ENCODE measurements around the gene HEATR9. TPM values are rescaled to one million over a fixed set of nuclear protein-coding genes. Genes with fewer than 3 reads are reported as not detected.
A peak's percentile ranks its signal among the peaks of the same experiment; 100 is the strongest.

The HEATR9 gene
- total and polyA plus RNA-seq, 2 of the 13 experiments (the other 11 are each of a cell fraction or from before 2014, with no cell fraction given): not detected

DNA sequence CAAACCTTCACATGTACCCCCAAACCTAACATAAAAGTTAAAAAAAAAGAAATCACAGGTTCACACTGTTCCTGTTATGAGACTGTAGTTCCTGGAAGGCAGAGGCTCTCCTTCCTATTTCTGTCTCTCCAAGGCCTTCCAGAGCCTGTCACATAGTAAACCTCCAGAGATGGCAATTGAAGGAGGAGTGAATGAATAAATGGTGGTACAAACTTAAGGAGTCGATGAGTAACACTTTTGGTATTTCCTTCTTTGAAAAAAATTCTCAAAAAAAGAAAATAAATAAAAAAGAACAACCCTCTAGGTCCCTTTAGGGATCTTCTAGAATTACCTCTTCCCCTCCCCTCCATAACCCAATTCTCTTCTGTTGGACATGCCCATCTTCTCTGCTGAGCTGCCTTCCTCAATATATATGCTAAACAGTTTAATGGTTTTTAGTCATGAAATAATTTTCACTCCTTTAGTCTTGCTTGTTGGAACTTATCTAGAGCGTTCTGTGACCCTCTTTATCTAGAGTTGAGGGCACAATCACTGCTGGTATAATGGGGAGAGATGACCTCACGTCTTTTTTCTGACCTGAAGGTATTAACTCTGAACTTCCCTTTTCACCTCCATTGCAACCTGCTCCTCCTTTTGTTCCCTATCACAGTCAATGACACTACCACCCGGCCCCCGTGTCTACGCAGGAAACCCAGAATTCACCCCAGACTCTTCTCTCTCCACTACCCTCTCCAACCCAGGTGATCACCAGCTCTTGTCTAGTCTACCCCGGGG lies 61.1 kb downstream of the HEATR9 start:
- 69% methylated on average over 7 of the region's 7 CpGs for WGBS (ENCODE audit: low lambda C conversion rate)
- no peak for DNase-seq (ENCODE audit: low spot score)
- H2AFZ ChIP-seq (ENCODE audit: low read length): no peak overlapping the region
- H3K9ac ChIP-seq (ENCODE audit: insufficient read depth, low read depth, low read length): no peak overlapping the region
- ChIA-PET POLR2A (interaction anchor here (1.1 to 4.2 kb wide), 7 partner anchors 11 to 744 kb away, joined by 3 to 60 read pairs (median 5); partner anchors contain the start of genes AP2B1, C17orf50, PEX12 and RFFL), CTCF (ENCODE audit: low intra/inter-chr PET ratio, low total read pairs) (interaction anchor here (2.3 kb wide), 1 partner anchor 43 kb away, joined by 28 read pairs; no protein-coding TSS in a partner anchor)
- no peak overlapping the region for H3K27ac ChIP-seq (ENCODE audit: extremely low read length, insufficient read depth, low read length)
- H3K27me3 ChIP-seq (ENCODE audit: control insufficient read depth in 1 of 2, insufficient read depth in 2 of 2, low read length in 2 of 2): no peaks in the 10 kb centered on the region; a peak in 2 of 5 replicates
- in situ Hi-C loops (cut with HindIII; ENCODE audit: extremely low pct_ligation_motif_present, low pct_unique_long_range_greater_than_20kb) (loop anchor here (5.0 to 25.0 kb wide), 2 partner anchors 45 to 95 kb away; partner anchors contain the start of gene C17orf50), intact Hi-C loops (cut with micrococcal nuclease; ENCODE audit: unreplicated experiment) (no loop called here)
- no peak for ATAC-seq
- FAIRE-seq: no peak
- H3K4me2 ChIP-seq (ENCODE audit: low read depth, low read length): peak overlapping the region; percentile 83
- H3K4me3 ChIP-seq (replicated peaks in 1 of 3; ENCODE audit: insufficient read depth in 1 of 3, low read depth in 2 of 3, low read length in 3 of 3): peak overlapping the region in 1 of 3 experiments; percentile 95; a peak in 1 of 6 replicates
- BruUV-seq (replicated peaks): no TSS peak
- H4K20me1 ChIP-seq (ENCODE audit: insufficient read depth, low read length): peaks cover 24% of the 10 kb centered on the region
- no peaks in the 10 kb centered on the region for H3K36me3 ChIP-seq (replicated peaks in 1 of 2; ENCODE audit: control insufficient read depth in 1 of 2, insufficient read depth in 2 of 2, low read length in 2 of 2)
- peaks cover 32% of the 10 kb centered on the region for H3K79me2 ChIP-seq (ENCODE audit: insufficient read depth, low read length)
- no peaks in the 10 kb centered on the region for H3K9me3 ChIP-seq (ENCODE audit: low read length)
- H3K4me1 ChIP-seq (ENCODE audit: insufficient read depth, low read length): peaks cover 55% of the 10 kb centered on the region
- TF ChIP-seq, protein P1, sequence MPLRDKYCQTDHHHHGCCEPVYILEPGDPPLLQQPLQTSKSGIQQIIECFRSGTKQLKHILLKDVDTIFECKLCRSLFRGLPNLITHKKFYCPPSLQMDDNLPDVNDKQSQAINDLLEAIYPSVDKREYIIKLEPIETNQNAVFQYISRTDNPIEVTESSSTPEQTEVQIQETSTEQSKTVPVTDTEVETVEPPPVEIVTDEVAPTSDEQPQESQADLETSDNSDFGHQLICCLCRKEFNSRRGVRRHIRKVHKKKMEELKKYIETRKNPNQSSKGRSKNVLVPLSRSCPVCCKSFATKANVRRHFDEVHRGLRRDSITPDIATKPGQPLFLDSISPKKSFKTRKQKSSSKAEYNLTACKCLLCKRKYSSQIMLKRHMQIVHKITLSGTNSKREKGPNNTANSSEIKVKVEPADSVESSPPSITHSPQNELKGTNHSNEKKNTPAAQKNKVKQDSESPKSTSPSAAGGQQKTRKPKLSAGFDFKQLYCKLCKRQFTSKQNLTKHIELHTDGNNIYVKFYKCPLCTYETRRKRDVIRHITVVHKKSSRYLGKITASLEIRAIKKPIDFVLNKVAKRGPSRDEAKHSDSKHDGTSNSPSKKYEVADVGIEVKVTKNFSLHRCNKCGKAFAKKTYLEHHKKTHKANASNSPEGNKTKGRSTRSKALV (CRISPR knock-in tag; IDR thresholded peaks at IDR 0.05): no peak
- TF ChIP-seq ZNF878 (CRISPR knock-in tag; IDR thresholded peaks at IDR 0.05) (no peak), NR3C1 (CRISPR knock-in tag; IDR thresholded peaks at IDR 0.05) (no peak), CEBPB (IDR thresholded peaks at IDR 0.05; ENCODE audit: borderline replicate concordance, low read depth, low read length) (no peak), MBD4 (IDR thresholded peaks at IDR 0.05; ENCODE audit: borderline replicate concordance, low read length) (no peak), ZNF788 (CRISPR knock-in tag; IDR thresholded peaks at IDR 0.05; ENCODE audit: borderline replicate concordance) (no peak), ZNF235 (CRISPR knock-in tag; IDR thresholded peaks at IDR 0.05; ENCODE audit: borderline replicate concordance) (no peak), ZFP90 (CRISPR knock-in tag; IDR thresholded peaks at IDR 0.05; ENCODE audit: borderline replicate concordance) (no peak), TGIF2 (CRISPR knock-in tag; IDR thresholded peaks at IDR 0.05) (no peak)
- TF ChIP-seq, protein P2, sequence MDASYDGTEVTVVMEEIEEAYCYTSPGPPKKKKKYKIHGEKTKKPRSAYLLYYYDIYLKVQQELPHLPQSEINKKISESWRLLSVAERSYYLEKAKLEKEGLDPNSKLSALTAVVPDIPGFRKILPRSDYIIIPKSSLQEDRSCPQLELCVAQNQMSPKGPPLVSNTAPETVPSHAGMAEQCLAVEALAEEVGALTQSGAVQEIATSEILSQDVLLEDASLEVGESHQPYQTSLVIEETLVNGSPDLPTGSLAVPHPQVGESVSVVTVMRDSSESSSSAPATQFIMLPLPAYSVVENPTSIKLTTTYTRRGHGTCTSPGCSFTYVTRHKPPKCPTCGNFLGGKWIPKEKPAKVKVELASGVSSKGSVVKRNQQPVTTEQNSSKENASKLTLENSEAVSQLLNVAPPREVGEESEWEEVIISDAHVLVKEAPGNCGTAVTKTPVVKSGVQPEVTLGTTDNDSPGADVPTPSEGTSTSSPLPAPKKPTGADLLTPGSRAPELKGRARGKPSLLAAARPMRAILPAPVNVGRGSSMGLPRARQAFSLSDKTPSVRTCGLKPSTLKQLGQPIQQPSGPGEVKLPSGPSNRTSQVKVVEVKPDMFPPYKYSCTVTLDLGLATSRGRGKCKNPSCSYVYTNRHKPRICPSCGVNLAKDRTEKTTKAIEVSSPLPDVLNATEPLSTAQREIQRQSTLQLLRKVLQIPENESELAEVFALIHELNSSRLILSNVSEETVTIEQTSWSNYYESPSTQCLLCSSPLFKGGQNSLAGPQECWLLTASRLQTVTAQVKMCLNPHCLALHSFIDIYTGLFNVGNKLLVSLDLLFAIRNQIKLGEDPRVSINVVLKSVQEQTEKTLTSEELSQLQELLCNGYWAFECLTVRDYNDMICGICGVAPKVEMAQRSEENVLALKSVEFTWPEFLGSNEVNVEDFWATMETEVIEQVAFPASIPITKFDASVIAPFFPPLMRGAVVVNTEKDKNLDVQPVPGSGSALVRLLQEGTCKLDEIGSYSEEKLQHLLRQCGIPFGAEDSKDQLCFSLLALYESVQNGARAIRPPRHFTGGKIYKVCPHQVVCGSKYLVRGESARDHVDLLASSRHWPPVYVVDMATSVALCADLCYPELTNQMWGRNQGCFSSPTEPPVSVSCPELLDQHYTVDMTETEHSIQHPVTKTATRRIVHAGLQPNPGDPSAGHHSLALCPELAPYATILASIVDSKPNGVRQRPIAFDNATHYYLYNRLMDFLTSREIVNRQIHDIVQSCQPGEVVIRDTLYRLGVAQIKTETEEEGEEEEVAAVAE (CRISPR knock-in tag; IDR thresholded peaks at IDR 0.05; ENCODE audit: borderline replicate concordance): no peak
- TF ChIP-seq, protein P3, sequence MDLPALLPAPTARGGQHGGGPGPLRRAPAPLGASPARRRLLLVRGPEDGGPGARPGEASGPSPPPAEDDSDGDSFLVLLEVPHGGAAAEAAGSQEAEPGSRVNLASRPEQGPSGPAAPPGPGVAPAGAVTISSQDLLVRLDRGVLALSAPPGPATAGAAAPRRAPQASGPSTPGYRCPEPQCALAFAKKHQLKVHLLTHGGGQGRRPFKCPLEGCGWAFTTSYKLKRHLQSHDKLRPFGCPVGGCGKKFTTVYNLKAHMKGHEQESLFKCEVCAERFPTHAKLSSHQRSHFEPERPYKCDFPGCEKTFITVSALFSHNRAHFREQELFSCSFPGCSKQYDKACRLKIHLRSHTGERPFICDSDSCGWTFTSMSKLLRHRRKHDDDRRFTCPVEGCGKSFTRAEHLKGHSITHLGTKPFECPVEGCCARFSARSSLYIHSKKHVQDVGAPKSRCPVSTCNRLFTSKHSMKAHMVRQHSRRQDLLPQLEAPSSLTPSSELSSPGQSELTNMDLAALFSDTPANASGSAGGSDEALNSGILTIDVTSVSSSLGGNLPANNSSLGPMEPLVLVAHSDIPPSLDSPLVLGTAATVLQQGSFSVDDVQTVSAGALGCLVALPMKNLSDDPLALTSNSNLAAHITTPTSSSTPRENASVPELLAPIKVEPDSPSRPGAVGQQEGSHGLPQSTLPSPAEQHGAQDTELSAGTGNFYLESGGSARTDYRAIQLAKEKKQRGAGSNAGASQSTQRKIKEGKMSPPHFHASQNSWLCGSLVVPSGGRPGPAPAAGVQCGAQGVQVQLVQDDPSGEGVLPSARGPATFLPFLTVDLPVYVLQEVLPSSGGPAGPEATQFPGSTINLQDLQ (CRISPR knock-in tag; IDR thresholded peaks at IDR 0.05): no peak
- TF ChIP-seq, protein P4, sequence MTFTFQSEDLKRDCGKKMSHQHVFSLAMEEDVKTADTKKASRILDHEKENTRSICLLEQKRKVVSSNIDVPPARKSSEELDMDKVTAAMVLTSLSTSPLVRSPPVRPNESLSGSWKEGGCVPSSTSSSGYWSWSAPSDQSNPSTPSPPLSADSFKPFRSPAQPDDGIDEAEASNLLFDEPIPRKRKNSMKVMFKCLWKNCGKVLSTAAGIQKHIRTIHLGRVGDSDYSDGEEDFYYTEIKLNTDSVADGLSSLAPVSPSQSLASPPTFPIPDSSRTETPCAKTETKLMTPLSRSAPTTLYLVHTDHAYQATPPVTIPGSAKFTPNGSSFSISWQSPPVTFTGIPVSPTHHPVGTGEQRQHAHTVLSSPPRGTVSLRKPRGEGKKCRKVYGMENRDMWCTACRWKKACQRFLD (CRISPR knock-in tag; IDR thresholded peaks at IDR 0.05; ENCODE audit: borderline replicate concordance): no peak

Measured in HepG2 (cell line).